Osteocyte (in vitro differentiated cells): ENCODE measurements around the gene SLC22A23. TPM values are rescaled to one million over a fixed set of nuclear protein-coding genes. Genes with fewer than 3 reads are reported as not detected.

ENCODE experiments used
- DNase-seq: peaks from one replicate; pipeline ENCODE4 v3.0.0; 2021; ENCODE audit warnings: mixed read lengths; ENCODE audit not compliant: unreplicated experiment; ENCODE audit errors: extremely low spot score
- H3K27ac Mint-ChIP-seq: one replicate; pipeline ENCODE4 v1.8.0; 2021; ENCODE audit warnings: mild to moderate bottlenecking, mixed read lengths; ENCODE audit not compliant: unreplicated experiment
- H3K27me3 Mint-ChIP-seq: one replicate; pipeline ENCODE4 v1.8.0; 2021; ENCODE audit warnings: mixed read lengths; ENCODE audit not compliant: unreplicated experiment
- H3K36me3 Mint-ChIP-seq: one replicate; pipeline ENCODE4 v1.8.0; 2021; ENCODE audit warnings: mixed read lengths; ENCODE audit not compliant: unreplicated experiment
- H3K4me1 Mint-ChIP-seq: one replicate; pipeline ENCODE4 v1.8.0; 2021; ENCODE audit warnings: mixed read lengths; ENCODE audit not compliant: unreplicated experiment
- H3K4me3 Mint-ChIP-seq: one replicate; pipeline ENCODE4 v1.8.0; 2021; ENCODE audit warnings: mild to moderate bottlenecking, moderate library complexity, mixed read lengths; ENCODE audit not compliant: unreplicated experiment
- H3K9me3 Mint-ChIP-seq: one replicate; pipeline ENCODE4 v1.8.0; 2021; ENCODE audit warnings: mixed read lengths; ENCODE audit not compliant: unreplicated experiment
- CTCF ChIP-seq: fragments of 200-600 bp; sonication (generic); IDR thresholded peaks from 2 replicates; pipeline ENCODE4 v1.5.0; 2021; ENCODE audit warnings: antibody characterized with exemption, mild to moderate bottlenecking, moderate library complexity
- total RNA-seq: library from RNA; stranded (reverse); gene quantifications from 2 replicates; pipeline ENCODE4 v1.2.1, GENCODE V29; 2021

The SLC22A23 gene
- total RNA-seq, 1 donor from 2014 or later: 10.4 TPM

GRCh38 chr6:3460253-3460652, 3.4 kb upstream of the SLC22A23 start:
- Mint-ChIP-seq H3K4me1 (peaks cover 8% of the 10 kb centered on the region), H3K9me3 (no peaks in the 10 kb centered on the region), H3K4me3 (no peak overlapping the region), H3K27ac (no peak overlapping the region), H3K27me3 (no peaks in the 10 kb centered on the region), H3K36me3 (no peaks in the 10 kb centered on the region)
- DNase-seq: no peak
- no peak for TF ChIP-seq CTCF

GRCh38 chr6:3458706-3459421, 2.0 kb upstream of the SLC22A23 start:
- no peak overlapping the region for H3K27ac Mint-ChIP-seq
- H3K4me1 Mint-ChIP-seq: peaks cover 8% of the 10 kb centered on the region
- no peak for TF ChIP-seq CTCF
- H3K36me3 Mint-ChIP-seq: no peaks in the 10 kb centered on the region
- H3K4me3 Mint-ChIP-seq: no peak overlapping the region
- no peaks in the 10 kb centered on the region for H3K27me3 Mint-ChIP-seq
- no peak for DNase-seq
- no peaks in the 10 kb centered on the region for H3K9me3 Mint-ChIP-seq

GRCh38 chr6:3457710-3458602, 1.1 kb upstream of the SLC22A23 start:
- no peaks in the 10 kb centered on the region for H3K27me3 Mint-ChIP-seq
- no peaks in the 10 kb centered on the region for H3K36me3 Mint-ChIP-seq
- H3K4me1 Mint-ChIP-seq: peaks cover 8% of the 10 kb centered on the region
- peak overlapping the region; percentile 60 for H3K27ac Mint-ChIP-seq
- H3K4me3 Mint-ChIP-seq: peak overlapping the region; percentile 79
- no peak for DNase-seq
- TF ChIP-seq CTCF: no peak
- no peaks in the 10 kb centered on the region for H3K9me3 Mint-ChIP-seq

GRCh38 chr6:3456395-3456897, 404 bp downstream of the SLC22A23 start:
- H3K36me3 Mint-ChIP-seq: no peaks in the 10 kb centered on the region
- DNase-seq: no peak
- no peak overlapping the region for H3K4me3 Mint-ChIP-seq
- H3K9me3 Mint-ChIP-seq: no peaks in the 10 kb centered on the region
- no peaks in the 10 kb centered on the region for H3K27me3 Mint-ChIP-seq
- no peak overlapping the region for H3K27ac Mint-ChIP-seq
- H3K4me1 Mint-ChIP-seq: peaks cover 8% of the 10 kb centered on the region
- TF ChIP-seq CTCF: no peak
